Activated CD4-positive, alpha-beta T cell treated with anti-CD3 and anti-CD28 coated beads for 36 hours (primary cell): ENCODE data around the gene BHLHE23. TPM values are rescaled to one million over a fixed set of nuclear protein-coding genes. Genes with fewer than 3 reads are reported as not detected.

Experiments
- ATAC-seq: fragments of 200-7000 bp; cut with Tn5 transposase; one replicate; pipeline ENCODE4 v1.10.0; 2021; ENCODE audit warnings: mild to moderate bottlenecking, moderate library complexity
- CTCF ChIA-PET: fragments of 350-600 bp; sonication (Branson Sonifier 250); formaldehyde crosslinking; loops from one replicate; lab custom pipeline; 2021; ENCODE audit warnings: antibody characterized with exemption; lab: Charles Lee
- POLR2A ChIA-PET: fragments of 350-600 bp; sonication (Branson Sonifier 250); formaldehyde crosslinking; loops from one replicate; lab custom pipeline; 2021; ENCODE audit warnings: antibody characterized with exemption, inconsistent platforms; lab: Charles Lee
- DNase-seq: peaks from one replicate; pipeline ENCODE4 v3.0.0-alpha.2; 2020
- H3K27ac Mint-ChIP-seq: one replicate; pipeline ENCODE4 v1.8.0; 2021; ENCODE audit warnings: mixed read lengths
- H3K27me3 Mint-ChIP-seq: one replicate; pipeline ENCODE4 v1.8.0; 2021; ENCODE audit warnings: mixed read lengths
- H3K36me3 Mint-ChIP-seq: one replicate; pipeline ENCODE4 v1.8.0; 2021; ENCODE audit warnings: low read depth, mixed read lengths
- H3K4me1 Mint-ChIP-seq: one replicate; pipeline ENCODE4 v1.8.0; 2021; ENCODE audit warnings: mixed read lengths
- H3K4me3 Mint-ChIP-seq: one replicate; pipeline ENCODE4 v1.8.0; 2021; ENCODE audit warnings: mild to moderate bottlenecking, moderate library complexity, mixed read lengths
- H3K9me3 Mint-ChIP-seq: one replicate; pipeline ENCODE4 v1.8.0; 2021; ENCODE audit warnings: low read depth, mixed read lengths
- intact Hi-C, 2 experiments: fragments of 100-400 bp; cut with DNase I in 1 of 2; cut with micrococcal nuclease in 1 of 2; formaldehyde crosslinking; loops; one replicate each; pipeline versions ENCODE4 v1.14.2 to v1.15.1; 2022 to 2024; cut with DNase I, micrococcal nuclease
- total RNA-seq, 2 experiments: library from RNA; stranded (reverse); gene quantifications; one replicate each; pipeline ENCODE4 v1.2.3, GENCODE V29; 2021

BHLHE23 gene
- total RNA-seq, 2 experiments from 2014 or later, result not detected

DNA sequence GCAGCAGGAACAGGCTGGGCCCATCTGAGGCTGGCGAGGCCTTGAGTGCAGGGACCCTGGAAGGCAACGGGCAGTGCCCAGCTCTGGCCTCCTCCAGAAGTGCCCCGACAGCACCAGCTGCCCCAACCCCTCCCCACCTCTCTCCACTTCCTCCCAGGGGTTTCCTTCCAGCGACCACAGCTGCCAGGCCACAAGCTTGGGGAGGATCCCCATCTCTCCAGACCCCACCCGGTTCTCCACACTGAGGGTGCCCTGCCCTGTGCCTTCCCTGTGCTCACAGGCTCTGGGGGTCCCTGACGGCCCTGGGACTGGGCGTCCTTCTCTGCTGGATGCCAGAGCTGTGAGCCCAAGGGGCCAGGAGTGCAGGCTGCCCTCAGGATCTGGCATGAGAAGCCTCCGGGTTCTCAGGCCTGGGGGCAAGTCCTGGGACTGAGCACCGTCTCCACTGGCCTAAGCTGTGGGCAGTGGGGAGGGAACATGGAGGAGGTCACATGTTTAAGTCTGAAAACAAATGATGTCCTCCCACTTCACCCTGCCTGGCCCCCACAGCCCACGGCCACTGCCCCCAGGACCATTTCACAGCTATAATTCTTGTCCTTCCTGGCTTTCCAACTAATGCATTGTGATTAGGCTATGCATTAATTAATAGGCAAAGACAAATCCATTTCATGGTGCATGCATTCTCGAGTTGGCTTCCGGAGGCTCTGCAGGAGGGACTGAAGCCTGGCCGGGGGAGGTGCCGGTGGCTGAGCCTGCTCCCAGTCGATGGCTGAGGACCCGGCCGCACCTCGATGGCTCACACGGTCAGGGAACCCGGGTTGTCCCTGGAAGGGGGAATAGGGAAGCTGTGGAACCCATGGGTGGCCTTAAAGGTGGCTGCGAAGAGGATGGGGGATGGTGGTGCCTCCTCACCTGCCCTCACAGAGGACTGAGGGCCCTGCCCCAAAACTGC lies 24.4 kb downstream of the BHLHE23 start:
- ATAC-seq (no peak), DNase-seq (no peak)
- Mint-ChIP-seq H3K27ac (no peak overlapping the region), H3K27me3 (peaks cover 32% of the 10 kb centered on the region), H3K9me3 (no peaks in the 10 kb centered on the region), H3K4me3 (no peak overlapping the region), H3K36me3 (no peaks in the 10 kb centered on the region), H3K4me1 (peaks cover 21% of the 10 kb centered on the region)
- intact Hi-C loops, result no loop called here
- ChIA-PET POLR2A (no interaction called here), CTCF (interaction anchor here (0.5 kb wide), 1 partner anchor 14 kb away, joined by 3 read pairs; no protein-coding TSS in a partner anchor)

DNA sequence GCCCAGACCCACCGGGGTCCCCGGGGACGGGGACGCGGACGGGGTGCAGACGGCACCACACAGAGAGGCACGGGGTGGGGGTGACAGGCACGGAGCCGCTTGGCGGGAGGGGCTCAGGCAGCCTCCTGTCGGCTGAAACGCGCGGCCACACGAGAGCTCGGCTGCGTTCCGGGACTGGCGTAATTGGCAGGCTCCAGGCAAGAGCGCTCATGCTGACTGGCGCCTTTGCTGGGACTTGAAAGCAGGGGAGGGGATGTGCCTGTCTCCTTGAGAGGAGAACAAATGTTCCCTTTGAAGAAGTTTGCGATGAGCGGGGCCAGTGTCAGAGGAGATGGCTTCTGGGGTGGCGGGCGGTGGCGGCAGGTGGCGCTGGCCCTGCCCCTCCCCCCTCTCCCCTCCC lies 25.8 kb downstream of the BHLHE23 start:
- H3K4me3 Mint-ChIP-seq, result no peak overlapping the region
- ChIA-PET CTCF (interaction anchor here (0.6 to 3.8 kb wide), 6 partner anchors 9 to 200 kb away, joined by 3 to 27 read pairs (median 4); no protein-coding TSS in a partner anchor), POLR2A (no interaction called here)
- H3K27me3 Mint-ChIP-seq, result peaks cover 40% of the 10 kb centered on the region
- H3K4me1 Mint-ChIP-seq, result peaks cover 27% of the 10 kb centered on the region
- no peaks in the 10 kb centered on the region for H3K9me3 Mint-ChIP-seq
- H3K27ac Mint-ChIP-seq, result no peak overlapping the region
- intact Hi-C loops, result no loop called here
- no peaks in the 10 kb centered on the region for H3K36me3 Mint-ChIP-seq
- peak; percentile 56 for DNase-seq
- ATAC-seq, result peak; percentile 34

- CTCF ChIA-PET, result interaction anchor here (0.6 to 3.8 kb wide), 9 partner anchors 8 to 266 kb away, joined by 3 to 27 read pairs (median 4); no protein-coding TSS in a partner anchor
- Mint-ChIP-seq H3K4me3 (no peak overlapping the region), H3K9me3 (no peaks in the 10 kb centered on the region), H3K27ac (no peak overlapping the region), H3K36me3 (no peaks in the 10 kb centered on the region), H3K4me1 (peaks cover 27% of the 10 kb centered on the region), H3K27me3 (peaks cover 42% of the 10 kb centered on the region)
- intact Hi-C loops, result no loop called here
- DNase-seq, result no peak
- POLR2A ChIA-PET, result no interaction called here
- no peak for ATAC-seq
These were observed 26.3 kb downstream of the BHLHE23 start for GRCh38 chr20:62980380-62980960.

DNA sequence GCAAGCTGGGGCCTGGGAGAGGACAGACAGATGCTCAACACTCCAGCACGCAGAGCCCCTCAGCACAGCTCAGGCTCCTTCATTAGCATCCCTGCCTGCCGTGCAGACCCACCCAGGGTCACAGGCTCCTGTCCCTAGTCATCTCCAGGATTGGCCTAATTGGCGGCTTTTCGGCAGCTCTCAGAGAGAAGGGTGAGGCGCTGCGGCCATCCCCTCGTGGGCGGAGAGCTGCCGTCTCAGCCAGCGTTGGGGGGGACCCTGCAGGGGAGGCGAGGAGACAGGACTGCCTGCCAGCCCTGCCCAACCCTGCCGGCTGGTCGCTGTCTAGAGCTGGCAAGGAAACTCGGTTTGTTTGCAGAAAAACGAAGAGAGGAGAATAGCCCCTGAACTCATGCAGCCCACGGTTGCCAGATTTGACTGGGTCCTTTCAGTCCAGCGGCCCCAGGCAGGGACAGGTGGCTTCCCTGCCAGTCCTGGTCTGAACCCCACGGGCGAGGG lies 26.8 kb downstream of the BHLHE23 start:
- peaks cover 42% of the 10 kb centered on the region for H3K27me3 Mint-ChIP-seq
- intact Hi-C loops, result no loop called here
- H3K9me3 Mint-ChIP-seq, result no peaks in the 10 kb centered on the region
- CTCF ChIA-PET, result interaction anchor here (0.6 to 3.8 kb wide), 10 partner anchors 8 to 266 kb away, joined by 3 to 27 read pairs (median 3); no protein-coding TSS in a partner anchor
- no peaks in the 10 kb centered on the region for H3K36me3 Mint-ChIP-seq
- no peak for ATAC-seq
- H3K27ac Mint-ChIP-seq, result no peak overlapping the region
- no peak overlapping the region for H3K4me3 Mint-ChIP-seq
- peaks cover 27% of the 10 kb centered on the region for H3K4me1 Mint-ChIP-seq
- DNase-seq, result no peak
- POLR2A ChIA-PET, result no interaction called here

DNA sequence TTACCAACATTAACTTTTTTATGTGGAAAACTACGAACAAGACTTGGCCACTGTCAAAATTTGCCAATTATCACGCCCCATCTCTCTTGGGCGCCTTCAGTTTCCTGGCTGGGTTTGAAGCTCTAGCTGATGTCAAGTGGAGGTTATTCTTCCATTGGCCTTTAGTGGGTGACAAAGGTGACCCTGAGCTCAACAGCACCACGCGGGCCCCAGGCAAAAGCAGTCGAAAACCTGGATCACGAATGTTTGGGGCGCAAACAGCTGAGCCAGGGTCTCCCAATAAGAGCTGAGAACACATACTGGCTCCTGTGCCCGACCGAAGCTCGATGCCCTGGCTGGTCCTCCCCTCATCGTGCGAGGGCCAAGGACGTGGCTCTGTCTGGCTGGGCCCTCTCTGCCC lies 27.5 kb downstream of the BHLHE23 start:
- H3K27ac Mint-ChIP-seq, result no peak overlapping the region
- no peak overlapping the region for H3K4me3 Mint-ChIP-seq
- ChIA-PET POLR2A (no interaction called here), CTCF (interaction anchor here (0.6 to 3.8 kb wide), 8 partner anchors 9 to 267 kb away, joined by 3 to 27 read pairs (median 3); no protein-coding TSS in a partner anchor)
- H3K9me3 Mint-ChIP-seq, result no peaks in the 10 kb centered on the region
- no peak for ATAC-seq
- no peak for DNase-seq
- H3K4me1 Mint-ChIP-seq, result peaks cover 27% of the 10 kb centered on the region
- intact Hi-C loops, result no loop called here
- H3K27me3 Mint-ChIP-seq, result peaks cover 48% of the 10 kb centered on the region
- no peaks in the 10 kb centered on the region for H3K36me3 Mint-ChIP-seq

DNA sequence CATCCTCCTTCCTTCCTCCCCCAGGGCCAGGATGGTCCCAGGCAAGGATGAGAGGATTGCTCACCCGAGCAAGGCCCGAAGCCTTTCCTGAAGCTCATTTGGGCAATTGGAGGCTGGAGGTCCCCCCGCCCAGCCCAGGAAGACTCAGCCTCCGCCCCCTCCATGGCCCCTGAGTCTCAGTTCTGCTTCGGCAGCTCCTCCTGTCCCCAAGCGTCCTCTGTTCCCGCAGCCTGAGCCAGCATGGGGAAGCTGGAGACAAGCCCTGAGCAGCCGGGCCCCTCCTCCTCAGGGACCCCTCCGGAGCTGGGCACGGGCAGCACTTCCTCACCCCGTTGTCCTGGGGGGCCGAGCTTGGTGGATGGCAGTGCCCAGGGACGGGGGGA lies 28.2 kb downstream of the BHLHE23 start:
- Mint-ChIP-seq H3K4me3 (no peak overlapping the region), H3K4me1 (peaks cover 27% of the 10 kb centered on the region), H3K36me3 (no peaks in the 10 kb centered on the region), H3K9me3 (no peaks in the 10 kb centered on the region), H3K27ac (no peak overlapping the region), H3K27me3 (peaks cover 51% of the 10 kb centered on the region)
- DNase-seq, result no peak
- intact Hi-C loops, result no loop called here
- CTCF ChIA-PET, result interaction anchor here (0.6 to 3.8 kb wide), 4 partner anchors 8 to 71 kb away, joined by 3 to 27 read pairs (median 4); no protein-coding TSS in a partner anchor
- ATAC-seq, result no peak
- POLR2A ChIA-PET, result no interaction called here

- H3K27me3 Mint-ChIP-seq, result peaks cover 50% of the 10 kb centered on the region
- intact Hi-C loops, result loop anchor here in 1 of 2 experiments (1.0 kb wide), 1 partner anchor 40 kb away; the partner anchor contains the start of gene GID8
- H3K4me1 Mint-ChIP-seq, result peaks cover 27% of the 10 kb centered on the region
- POLR2A ChIA-PET, result interaction anchor here (0.6 kb wide), 1 partner anchor 67 kb away, joined by 3 read pairs; no protein-coding TSS in a partner anchor
- peak; percentile 87 for ATAC-seq
- peak overlapping the region; percentile 19 for H3K4me3 Mint-ChIP-seq
- peak; percentile 90 for DNase-seq
- no peaks in the 10 kb centered on the region for H3K36me3 Mint-ChIP-seq
- no peaks in the 10 kb centered on the region for H3K9me3 Mint-ChIP-seq
- H3K27ac Mint-ChIP-seq, result no peak overlapping the region
- CTCF ChIA-PET, result interaction anchor here (0.6 to 3.8 kb wide), 4 partner anchors 31 to 68 kb away, joined by 3 to 27 read pairs (median 4); no protein-coding TSS in a partner anchor
These were observed 28.9 kb downstream of the BHLHE23 start for GRCh38 chr20:62977613-62978560.

GRCh38 chr20:62976886-62977285 lies 29.9 kb downstream of the BHLHE23 start:
- H3K4me3 Mint-ChIP-seq, result no peak overlapping the region
- DNase-seq (no peak), ATAC-seq (no peak)
- H3K27ac Mint-ChIP-seq, result no peak overlapping the region
- ChIA-PET POLR2A (no interaction called here), CTCF (interaction anchor here (0.6 kb wide), 1 partner anchor 107 kb away, joined by 3 read pairs; no protein-coding TSS in a partner anchor)
- intact Hi-C loops, result loop anchor here in 1 of 2 experiments (1.0 kb wide), 1 partner anchor 39 kb away; the partner anchor contains the start of gene GID8
- H3K4me1 Mint-ChIP-seq, result peaks cover 34% of the 10 kb centered on the region
- H3K27me3 Mint-ChIP-seq, result peaks cover 54% of the 10 kb centered on the region
- H3K36me3 Mint-ChIP-seq, result no peaks in the 10 kb centered on the region
- H3K9me3 Mint-ChIP-seq, result no peaks in the 10 kb centered on the region

GRCh38 chr20:62975812-62976508 lies 30.8 kb downstream of the BHLHE23 start:
- no peak for ATAC-seq
- ChIA-PET POLR2A (no interaction called here), CTCF (interaction anchor here (0.6 to 1.0 kb wide), 2 partner anchors 86 to 840 kb away, joined by 3 read pairs; no protein-coding TSS in a partner anchor)
- Mint-ChIP-seq H3K27me3 (peaks cover 57% of the 10 kb centered on the region), H3K9me3 (no peaks in the 10 kb centered on the region), H3K27ac (no peak overlapping the region), H3K36me3 (no peaks in the 10 kb centered on the region), H3K4me3 (no peak overlapping the region), H3K4me1 (peaks cover 36% of the 10 kb centered on the region)
- intact Hi-C loops, result no loop called here
- DNase-seq, result no peak

DNA sequence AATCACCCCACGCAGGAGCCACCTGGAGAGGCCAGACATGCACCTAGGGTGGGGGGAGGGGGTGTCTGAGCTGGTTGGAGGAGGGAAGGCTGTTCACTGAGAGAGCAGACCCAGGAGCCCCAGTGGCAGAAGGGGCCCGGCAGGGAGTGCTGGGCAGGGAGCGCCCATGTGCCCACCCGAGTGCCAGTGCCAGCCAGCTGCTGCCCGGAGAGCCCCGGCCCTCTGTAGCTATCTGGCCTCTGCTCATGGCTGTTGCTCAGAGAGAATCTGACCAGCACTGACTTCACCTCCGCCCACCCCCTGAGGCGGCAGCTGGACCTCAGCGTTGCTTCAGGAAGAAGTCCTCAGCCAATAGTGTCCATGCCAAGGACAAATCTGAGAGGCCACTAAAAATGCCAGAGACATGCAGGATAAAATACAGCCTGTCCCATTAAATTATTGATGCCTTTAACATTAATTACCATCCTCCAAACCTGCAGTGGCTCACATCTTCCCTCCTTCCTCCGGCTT lies 31.5 kb downstream of the BHLHE23 start:
- intact Hi-C loops, result no loop called here
- CTCF ChIA-PET, result interaction anchor here (0.5 to 1.1 kb wide), 5 partner anchors 10 to 840 kb away, joined by 3 to 5 read pairs (median 3); no protein-coding TSS in a partner anchor
- peaks cover 53% of the 10 kb centered on the region for H3K27me3 Mint-ChIP-seq
- POLR2A ChIA-PET, result no interaction called here
- DNase-seq, result no peak
- no peak overlapping the region for H3K4me3 Mint-ChIP-seq
- H3K9me3 Mint-ChIP-seq, result no peaks in the 10 kb centered on the region
- peaks cover 33% of the 10 kb centered on the region for H3K4me1 Mint-ChIP-seq
- no peak overlapping the region for H3K27ac Mint-ChIP-seq
- no peak for ATAC-seq
- no peaks in the 10 kb centered on the region for H3K36me3 Mint-ChIP-seq
